ENCODE data around the gene TICAM1. TPM values are rescaled to one million over a fixed set of nuclear protein-coding genes. Genes with fewer than 3 reads are reported as not detected.
"Not testable (repeated sequence)": the region's sequence is repeated elsewhere in the genome, so short reads cannot be mapped to it uniquely, and the experiment has no call there.

The TICAM1 gene
- total and polyA plus RNA-seq, 2 of the 8 experiments (the other 6 are each of a cell fraction or from before 2014, with no cell fraction given), result 0.41 to 0.65 TPM

DNA sequence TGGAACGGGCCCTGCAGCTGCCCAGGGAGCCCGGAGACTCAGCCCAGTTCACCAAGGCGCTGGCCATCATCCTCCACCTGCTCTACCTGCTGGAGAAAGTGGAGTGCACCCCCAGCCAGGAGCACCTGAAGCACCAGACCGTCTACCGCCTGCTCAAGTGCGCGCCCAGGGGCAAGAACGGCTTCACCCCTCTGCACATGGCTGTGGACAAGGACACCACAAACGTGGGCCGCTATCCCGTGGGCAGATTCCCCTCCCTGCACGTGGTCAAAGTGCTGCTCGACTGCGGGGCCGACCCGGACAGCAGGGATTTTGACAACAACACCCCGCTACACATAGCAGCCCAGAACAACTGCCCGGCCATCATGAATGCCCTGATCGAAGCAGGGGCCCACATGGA, 38.2 kb downstream of the TICAM1 start:
- not testable (repeated sequence) for H3K4ac ChIP-seq (replicated peaks; ENCODE audit: insufficient read length, low read depth, low read length); H2BK15ac ChIP-seq (ENCODE audit: low read length); H2BK5ac ChIP-seq (ENCODE audit: low read depth, low read length); H3K14ac ChIP-seq (ENCODE audit: insufficient read length); H3K23ac ChIP-seq (ENCODE audit: insufficient read length); H3K9me3 ChIP-seq (ENCODE audit: insufficient read depth in 2 of 2, low read depth in 1 of 2, low read length in 1 of 2); H2BK20ac ChIP-seq (ENCODE audit: low read length); H4K20me1 ChIP-seq (replicated peaks in 1 of 2; ENCODE audit: control insufficient read depth in 1 of 2, insufficient read depth in 2 of 2, low read length in 2 of 2); H2BK120ac ChIP-seq (replicated peaks; ENCODE audit: low read depth, low read length); H2BK12ac ChIP-seq (ENCODE audit: low read depth, low read length); H2AFZ ChIP-seq (ENCODE audit: low read length); H3K27me3 ChIP-seq (replicated peaks in 1 of 4; ENCODE audit: control insufficient read depth in 3 of 4, extremely low read depth in 1 of 4, insufficient read depth in 3 of 4, low read length in 3 of 4); DNase-seq (ENCODE audit: low read depth in 1 of 2, low spot score in 2 of 2); H3K27ac ChIP-seq (ENCODE audit: low read depth, low read length); H4K91ac ChIP-seq (replicated peaks; ENCODE audit: insufficient read length, low read length); H3K56ac ChIP-seq (replicated peaks; ENCODE audit: insufficient read length, low read depth, low read length); H4K5ac ChIP-seq (ENCODE audit: insufficient read length, low read depth, low read length); H3K23me2 ChIP-seq (ENCODE audit: low read depth, low read length); H3K79me1 ChIP-seq (ENCODE audit: low read depth, low read length); H3K4me1 ChIP-seq (replicated peaks in 1 of 4; ENCODE audit: control insufficient read depth in 3 of 4, insufficient read depth in 4 of 4, low read length in 3 of 4); H2AK5ac ChIP-seq (ENCODE audit: low read depth, low read length); H3K18ac ChIP-seq (ENCODE audit: extremely low read depth, low read length); FAIRE-seq; H3K9ac ChIP-seq (replicated peaks in 1 of 4; ENCODE audit: extremely low read depth in 1 of 4, low read depth in 3 of 4, low read length in 3 of 4); H4K8ac ChIP-seq (ENCODE audit: extremely low read depth, insufficient read depth, low read length)
- CTCF ChIA-PET (ENCODE audit: partially characterized antibody), result interaction anchor here (1.1 to 8.7 kb wide), 2 partner anchors 14 to 60 kb away, joined by 3 to 212 read pairs; no protein-coding TSS in a partner anchor
- Histone ChIP-seq H3K4me3 (ENCODE audit: extremely low read depth in 1 of 4, insufficient read depth in 2 of 4, low read depth in 3 of 4, low read length in 4 of 4) (0 out of 8 replicates have a peak overlapping the region, but pooled peaks of 1 of the 4 experiments have one; percentile 86), H3K36me3 (ENCODE audit: control insufficient read depth in 2 of 4, insufficient read depth in 4 of 4, low read length in 3 of 4) (peaks cover 5 to 28% (median 10%) of the 10 kb centered on the region in 4 experiments; a peak in 7 of 8 replicates), H3K4me2 (ENCODE audit: insufficient read depth in 1 of 2, low read depth in 2 of 2, low read length in 2 of 2) (peak overlapping the region in 1 of 2 experiments; percentile 82; a peak in 2 of 4 replicates), H3K79me2 (ENCODE audit: control insufficient read depth in 1 of 2, insufficient read depth in 2 of 2, low read length in 2 of 2) (peaks cover 3 to 35% of the 10 kb centered on the region in 2 experiments; a peak in 3 of 4 replicates)
- 97% methylated on average over 18 of the region's 19 CpGs; no CpG with 5 or more reads in 1 of the 2 experiments for WGBS, 2 experiments (ENCODE audit: extremely low coverage in 1 of 2, insufficient coverage in 1 of 2, insufficient read length in 1 of 2, insufficient replicate concordance in 2 of 2, low coverage in 1 of 2, low lambda C conversion rate in 2 of 2, missing lambda C conversion rate in 1 of 2)
- POLR2A ChIA-PET (ENCODE audit: partially characterized antibody), result interaction anchor here (1.8 kb wide), 1 partner anchor 56 kb away, joined by 6 read pairs; no protein-coding TSS in a partner anchor

DNA sequence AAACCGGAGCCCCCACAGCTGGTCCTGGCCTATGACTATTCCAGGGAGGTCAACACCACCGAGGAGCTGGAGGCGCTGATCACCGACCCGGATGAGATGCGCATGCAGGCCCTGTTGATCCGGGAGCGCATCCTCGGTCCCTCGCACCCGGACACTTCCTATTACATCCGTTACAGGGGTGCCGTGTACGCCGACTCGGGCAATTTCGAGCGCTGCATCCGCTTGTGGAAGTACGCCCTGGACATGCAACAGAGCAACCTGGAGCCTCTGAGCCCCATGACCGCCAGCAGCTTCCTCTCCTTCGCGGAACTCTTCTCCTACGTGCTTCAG, 38.7 kb downstream of the TICAM1 start:
- H3K79me1 ChIP-seq (ENCODE audit: low read depth, low read length); H2BK20ac ChIP-seq (ENCODE audit: low read length); H4K5ac ChIP-seq (ENCODE audit: insufficient read length, low read depth, low read length); H3K27me3 ChIP-seq (replicated peaks in 1 of 4; ENCODE audit: control insufficient read depth in 3 of 4, extremely low read depth in 1 of 4, insufficient read depth in 3 of 4, low read length in 3 of 4); H3K27ac ChIP-seq (ENCODE audit: low read depth, low read length); H2BK15ac ChIP-seq (ENCODE audit: low read length); H3K23me2 ChIP-seq (ENCODE audit: low read depth, low read length); H3K18ac ChIP-seq (ENCODE audit: extremely low read depth, low read length); H4K20me1 ChIP-seq (replicated peaks in 1 of 2; ENCODE audit: control insufficient read depth in 1 of 2, insufficient read depth in 2 of 2, low read length in 2 of 2); H2AK5ac ChIP-seq (ENCODE audit: low read depth, low read length); H2AFZ ChIP-seq (ENCODE audit: low read length); H3K56ac ChIP-seq (replicated peaks; ENCODE audit: insufficient read length, low read depth, low read length); H2BK5ac ChIP-seq (ENCODE audit: low read depth, low read length); H3K23ac ChIP-seq (ENCODE audit: insufficient read length); H4K91ac ChIP-seq (replicated peaks; ENCODE audit: insufficient read length, low read length); FAIRE-seq; H3K9me3 ChIP-seq (ENCODE audit: insufficient read depth in 2 of 2, low read depth in 1 of 2, low read length in 1 of 2); DNase-seq (ENCODE audit: low read depth in 1 of 2, low spot score in 2 of 2); H3K4me1 ChIP-seq (replicated peaks in 1 of 4; ENCODE audit: control insufficient read depth in 3 of 4, insufficient read depth in 4 of 4, low read length in 3 of 4); H3K14ac ChIP-seq (ENCODE audit: insufficient read length); H2BK12ac ChIP-seq (ENCODE audit: low read depth, low read length); H2BK120ac ChIP-seq (replicated peaks; ENCODE audit: low read depth, low read length); H3K4ac ChIP-seq (replicated peaks; ENCODE audit: insufficient read length, low read depth, low read length); H3K9ac ChIP-seq (replicated peaks in 1 of 4; ENCODE audit: extremely low read depth in 1 of 4, low read depth in 3 of 4, low read length in 3 of 4): not testable (repeated sequence)
- peaks cover 3 to 35% of the 10 kb centered on the region in 2 experiments; a peak in 3 of 4 replicates for H3K79me2 ChIP-seq (ENCODE audit: control insufficient read depth in 1 of 2, insufficient read depth in 2 of 2, low read length in 2 of 2)
- ChIA-PET POLR2A (ENCODE audit: partially characterized antibody) (interaction anchor here (1.8 to 2.9 kb wide), 3 partner anchors 8 to 56 kb away, joined by 6 to 16 read pairs (median 16); no protein-coding TSS in a partner anchor), CTCF (ENCODE audit: partially characterized antibody) (interaction anchor here (1.1 to 8.7 kb wide), 4 partner anchors 10 to 60 kb away, joined by 3 to 212 read pairs (median 22); no protein-coding TSS in a partner anchor)
- peak overlapping the region; percentile 82 to 88; a peak in 3 of 4 replicates for H3K4me2 ChIP-seq (ENCODE audit: insufficient read depth in 1 of 2, low read depth in 2 of 2, low read length in 2 of 2)
- peak overlapping the region; percentile 80 to 86 (median 83); a peak in 5 of 8 replicates for H3K4me3 ChIP-seq (ENCODE audit: extremely low read depth in 1 of 4, insufficient read depth in 2 of 4, low read depth in 3 of 4, low read length in 4 of 4)
- H3K36me3 ChIP-seq (ENCODE audit: control insufficient read depth in 2 of 4, insufficient read depth in 4 of 4, low read length in 3 of 4), result peaks cover 5 to 28% (median 10%) of the 10 kb centered on the region in 4 experiments; a peak in 7 of 8 replicates
- H4K8ac ChIP-seq (ENCODE audit: extremely low read depth, insufficient read depth, low read length), result peak overlapping the region; percentile 68; the same call in 1 of the 2 replicates
- WGBS, 2 experiments (ENCODE audit: extremely low coverage in 1 of 2, insufficient coverage in 1 of 2, insufficient read length in 1 of 2, insufficient replicate concordance in 2 of 2, low coverage in 1 of 2, low lambda C conversion rate in 2 of 2, missing lambda C conversion rate in 1 of 2), result 93% methylated on average over 24 of the region's 24 CpGs; no CpG with 5 or more reads in 1 of the 2 experiments

All from H1 (cell line).